HepG2 (cell line): ENCODE data around the gene RMI2. TPM values are rescaled to one million over a fixed set of nuclear protein-coding genes. Genes with fewer than 3 reads are reported as not detected.

Experiments
- ATF6 ChIP-seq: sonication (generic); formaldehyde crosslinking; conservative IDR thresholded peaks from 2 replicates; pipeline ENCODE4 v1.4.0; 2020; ENCODE audit warnings: missing genetic modification reagents
- CHD4 ChIP-seq: fragments of 200-600 bp; sonication (generic); IDR thresholded peaks from 2 replicates; pipeline ENCODE4 v1.7.0; 2017; ENCODE audit warnings: mild to moderate bottlenecking, low read length, borderline replicate concordance
- FOXJ3 ChIP-seq: sonication (generic); formaldehyde crosslinking; IDR thresholded peaks from 2 replicates; pipeline ENCODE4 v1.4.0; 2020; ENCODE audit warnings: missing genetic modification reagents, mild to moderate bottlenecking, borderline replicate concordance
- KDM3A ChIP-seq: IDR thresholded peaks from 2 replicates; pipeline ENCODE4 v1.6.1; 2018; ENCODE audit warnings: low read depth, missing compliant biosample characterization
- TRAFD1 ChIP-seq: sonication (generic); formaldehyde crosslinking; IDR thresholded peaks from 2 replicates; pipeline ENCODE4 v1.5.1; 2020; ENCODE audit warnings: missing genetic modification reagents, mild to moderate bottlenecking, borderline replicate concordance
- TRIM24 ChIP-seq: sonication (generic); formaldehyde crosslinking; IDR thresholded peaks from 2 replicates; pipeline ENCODE4 v1.8.0; 2022; ENCODE audit warnings: mild to moderate bottlenecking, missing genetic modification reagents
- ZFX ChIP-seq: sonication (generic); formaldehyde crosslinking; IDR thresholded peaks from 2 replicates; pipeline ENCODE4 v1.4.0; 2020; ENCODE audit warnings: mild to moderate bottlenecking, low read depth, missing genetic modification reagents, moderate library complexity
- ZNF232 ChIP-seq: sonication (generic); formaldehyde crosslinking; IDR thresholded peaks from 2 replicates; pipeline ENCODE4 v1.4.0; 2020; ENCODE audit warnings: missing genetic modification reagents, borderline replicate concordance
- ZNF318 ChIP-seq: sonication (generic); formaldehyde crosslinking; IDR thresholded peaks from 2 replicates; pipeline ENCODE4 v1.4.0; 2020; ENCODE audit warnings: mild to moderate bottlenecking, missing genetic modification reagents
- ZNF34 ChIP-seq: sonication (generic); formaldehyde crosslinking; IDR thresholded peaks from 2 replicates; pipeline ENCODE4 v1.4.0; 2020; ENCODE audit warnings: mild to moderate bottlenecking, missing genetic modification reagents, borderline replicate concordance
- ZNF383 ChIP-seq: sonication (generic); formaldehyde crosslinking; IDR thresholded peaks from 2 replicates; pipeline ENCODE4 v1.4.0; 2020; ENCODE audit warnings: missing genetic modification reagents, mild to moderate bottlenecking, borderline replicate concordance
- ZNF572 ChIP-seq: sonication (generic); formaldehyde crosslinking; IDR thresholded peaks from 2 replicates; pipeline ENCODE4 v1.5.1; 2020; ENCODE audit warnings: mild to moderate bottlenecking, missing genetic modification reagents
- ZNF629 ChIP-seq: sonication (generic); formaldehyde crosslinking; conservative IDR thresholded peaks from 2 replicates; pipeline ENCODE4 v1.5.0; 2020; ENCODE audit warnings: missing genetic modification reagents
- ZNF644 ChIP-seq: IDR thresholded peaks from 2 replicates; pipeline ENCODE4 v1.6.1; 2016; ENCODE audit warnings: low read depth
- ZNF713 ChIP-seq: sonication (generic); formaldehyde crosslinking; IDR thresholded peaks from 2 replicates; pipeline ENCODE4 v1.4.0; 2020; ENCODE audit warnings: mild to moderate bottlenecking, missing genetic modification reagents
- ZNF75D ChIP-seq: sonication (generic); formaldehyde crosslinking; IDR thresholded peaks from 2 replicates; pipeline ENCODE4 v1.8.1; 2023; ENCODE audit warnings: missing genetic modification reagents, mild to moderate bottlenecking, borderline replicate concordance
- ZSCAN29 ChIP-seq: sonication (generic); formaldehyde crosslinking; conservative IDR thresholded peaks from 2 replicates; pipeline ENCODE4 v1.4.0; 2020; ENCODE audit warnings: mild to moderate bottlenecking, missing genetic modification reagents
- polyA plus RNA-seq, 8 experiments: library from polyadenylated mRNA; depleted of rRNA in 3 of 8; stranded (reverse) in 7 of 8; unstranded in 1 of 8; fragments of >200 nt; fragmentation: Illumina TruSeq in 4 of 8; extraction: Trizol in 4 of 8; gene quantifications; 2 replicates each; pipeline versions ENCODE4 v1.2.1 to v1.2.3, GENCODE V29; 2011 to 2016; ENCODE audit warnings: low read depth in 4 of 8, missing spikeins in 1 of 8, mixed read lengths in 1 of 8; ENCODE audit not compliant: insufficient read depth in 1 of 8
- total RNA-seq, 5 experiments: library from RNA; depleted of rRNA; stranded (reverse); fragments of >200 nt; fragmentation: Illumina TruSeq; extraction: Trizol; gene quantifications; 2 replicates each; pipeline ENCODE4 v1.2.3, GENCODE V29; 2016; ENCODE audit warnings: low read depth in 1 of 5

Gene RMI2
- total and polyA plus RNA-seq, 2 of the 13 experiments (the other 11 are each of a cell fraction or from before 2014, with no cell fraction given), result 24.5 to 55.7 TPM

- TF ChIP-seq ZNF318 (CRISPR knock-in tag), result peak; percentile 96
- TF ChIP-seq TRAFD1 (CRISPR knock-in tag), result no peak
- TF ChIP-seq ZNF629, result no peak
- no peak for TF ChIP-seq FOXJ3
- 0 out of 2 replicates have a peak, but pooled peaks have one; percentile 84 for TF ChIP-seq ZNF383 (CRISPR knock-in tag)
- TF ChIP-seq KDM3A (CRISPR knock-in tag), result peak; percentile 28; the same call in 1 of the 2 replicates
- TF ChIP-seq ZNF713 (CRISPR knock-in tag), result 0 out of 2 replicates have a peak, but pooled peaks have one; percentile 2
- TF ChIP-seq ZNF644 (CRISPR knock-in tag), result no peak
- no peak for TF ChIP-seq ZSCAN29 (CRISPR knock-in tag)
- no peak for TF ChIP-seq ATF6 (CRISPR knock-in tag)
- TF ChIP-seq CHD4, result no peak
- peak; percentile 45; the same call in 1 of the 2 replicates for TF ChIP-seq ZFX (CRISPR knock-in tag)
- 0 out of 2 replicates have a peak, but pooled peaks have one; percentile 31 for TF ChIP-seq ZNF572 (CRISPR knock-in tag)
- TF ChIP-seq ZNF232, result no peak
- no peak for TF ChIP-seq ZNF75D (CRISPR knock-in tag)
- no peak for TF ChIP-seq ZNF34 (CRISPR knock-in tag)
- peak; percentile 82; the same call in 1 of the 2 replicates for TF ChIP-seq TRIM24 (CRISPR knock-in tag)
Observed at GRCh38 chr16:11307639-11308492, 37.4 kb upstream of the RMI2 start (continued).
